HepG2 (cell line): ENCODE data around the gene JSRP1. TPM values are rescaled to one million over a fixed set of nuclear protein-coding genes. Genes with fewer than 3 reads are reported as not detected.

Source experiments
- ATAC-seq: fragments of 200-7000 bp; cut with Tn5 transposase; 3 replicates; pipeline ENCODE4 v1.9.1; 2020; ENCODE audit warnings: mild to moderate bottlenecking, moderate library complexity
- BruUV-seq: library from RNA; stranded (reverse); fragments of 400-500 nt; replicated peaks from 2 replicates; lab custom pipeline; 2021; lab: Mats Ljungman, UMichigan
- CTCF ChIA-PET: fragments of 300-600 bp; formaldehyde crosslinking; extraction: SDS; loops from one replicate; lab custom pipeline; 2021; ENCODE audit warnings: low total read pairs, inconsistent platforms, low intra/inter-chr PET ratio; lab: Yijun Ruan, JAX
- POLR2A ChIA-PET: fragments of 350-600 bp; sonication (Branson Sonifier 250); formaldehyde crosslinking; loops from one replicate; lab custom pipeline; 2020; ENCODE audit warnings: antibody characterized with exemption, inconsistent platforms; lab: Yijun Ruan, JAX
- DNase-seq: peaks from one replicate; pipeline ENCODE4 v3.0.0-alpha.2; 2015; ENCODE audit warnings: low spot score
- FAIRE-seq: peaks from 3 replicates; lab custom pipeline; 2011; peaks lifted over from hg19 to GRCh38; lab: Jason Lieb, UNC
- H2AFZ ChIP-seq: one replicate; pipeline ENCODE4 v1.6.1; 2011; ENCODE audit warnings: low read length, inconsistent platforms
- H3K27ac ChIP-seq: fragments of 300-600 bp; 3 replicates; pipeline ENCODE4 v1.8.0; 2011; ENCODE audit warnings: mixed run types, mild to moderate bottlenecking, mixed read lengths, low read length, inconsistent platforms; ENCODE audit not compliant: insufficient read depth; ENCODE audit errors: extremely low read length
- H3K27me3 ChIP-seq, 2 experiments: fragments of 200-600 bp in 1 of 2; 2 replicates in 1 of 2; 3 replicates in 1 of 2; pipeline versions ENCODE4 v1.6.0 to v1.8.0; 2011; ENCODE audit warnings: low read length in 2 of 2, mild to moderate bottlenecking in 2 of 2, moderate library complexity in 2 of 2, inconsistent platforms in 1 of 2; ENCODE audit not compliant: insufficient read depth in 2 of 2, control insufficient read depth in 1 of 2
- H3K36me3 ChIP-seq, 2 experiments: fragments of 200-600 bp in 1 of 2; replicated peaks in 1 of 2; 2 replicates in 1 of 2; 3 replicates in 1 of 2; pipeline versions ENCODE4 v1.5.1 to v1.8.0; 2011; ENCODE audit warnings: low read length in 2 of 2, inconsistent platforms in 1 of 2; ENCODE audit not compliant: insufficient read depth in 2 of 2, control insufficient read depth in 1 of 2
- H3K4me1 ChIP-seq: 2 replicates; pipeline ENCODE4 v1.5.1; 2012; ENCODE audit warnings: low read length, inconsistent platforms; ENCODE audit not compliant: insufficient read depth
- H3K4me2 ChIP-seq: 2 replicates; pipeline ENCODE4 v1.6.0; 2011; ENCODE audit warnings: low read depth, low read length, inconsistent platforms
- H3K4me3 ChIP-seq, 3 experiments: fragments of 200-600 bp in 1 of 3; sonication (generic), shearing (Covaris generic) in 1 of 3; replicated peaks in 1 of 3; 2 replicates each; pipeline ENCODE4 v1.5.1; 2011 to 2016; ENCODE audit warnings: low read length in 3 of 3, inconsistent platforms in 2 of 3, low read depth in 2 of 3, mild to moderate bottlenecking in 2 of 3, control low read depth in 1 of 3, mixed read lengths in 1 of 3; ENCODE audit not compliant: insufficient read depth in 1 of 3
- H3K79me2 ChIP-seq: one replicate; pipeline ENCODE4 v1.6.1; 2011; ENCODE audit warnings: low read length, inconsistent platforms; ENCODE audit not compliant: insufficient read depth
- H3K9ac ChIP-seq: 2 replicates; pipeline ENCODE4 v1.6.0; 2011; ENCODE audit warnings: mild to moderate bottlenecking, low read depth, low read length, inconsistent platforms; ENCODE audit not compliant: insufficient read depth
- H3K9me3 ChIP-seq: 2 replicates; pipeline ENCODE4 v1.5.1; 2012; ENCODE audit warnings: mild to moderate bottlenecking, low read length
- H4K20me1 ChIP-seq: 2 replicates; pipeline ENCODE4 v1.6.0; 2011; ENCODE audit warnings: inconsistent platforms, mild to moderate bottlenecking, low read length, moderate library complexity; ENCODE audit not compliant: insufficient read depth
- EZH2 ChIP-seq: conservative IDR thresholded peaks from 2 replicates; pipeline ENCODE4 v1.6.1; 2012; ENCODE audit warnings: mild to moderate bottlenecking, low read depth, low read length, moderate library complexity
- GABPB1 ChIP-seq: IDR thresholded peaks from 2 replicates; pipeline ENCODE4 v1.6.1; 2016; ENCODE audit warnings: mild to moderate bottlenecking, missing genetic modification reagents, moderate library complexity, missing compliant biosample characterization
- HNRNPLL ChIP-seq: fragments of 200-400 bp; formaldehyde crosslinking; IDR thresholded peaks from 2 replicates; pipeline ENCODE4 v1.6.1; 2017; ENCODE audit warnings: mild to moderate bottlenecking, low read depth, low read length; ENCODE audit not compliant: poor library complexity, severe bottlenecking
- ISX ChIP-seq: sonication (generic); formaldehyde crosslinking; conservative IDR thresholded peaks from 2 replicates; pipeline ENCODE4 v1.5.0; 2020; ENCODE audit warnings: missing genetic modification reagents
- KDM5B ChIP-seq: sonication (generic); formaldehyde crosslinking; IDR thresholded peaks from 2 replicates; pipeline ENCODE4 v1.4.0; 2020; ENCODE audit warnings: missing genetic modification reagents, mild to moderate bottlenecking, borderline replicate concordance
- KLF13 ChIP-seq: sonication (generic); formaldehyde crosslinking; IDR thresholded peaks from 2 replicates; pipeline ENCODE4 v1.4.0; 2020; ENCODE audit warnings: mild to moderate bottlenecking, missing genetic modification reagents
- NR2F1 ChIP-seq, 2 experiments: fragments of 450-650 bp in 1 of 2; formaldehyde crosslinking in 1 of 2; IDR thresholded peaks; 2 replicates each; pipeline versions ENCODE4 v1.5.0 to v1.6.1; 2016 to 2020; ENCODE audit warnings: mild to moderate bottlenecking in 1 of 2, missing compliant biosample characterization in 1 of 2, missing genetic modification reagents in 1 of 2, moderate library complexity in 1 of 2
- RELA ChIP-seq: sonication (generic); formaldehyde crosslinking; IDR thresholded peaks from 2 replicates; pipeline ENCODE4 v1.4.0; 2020; ENCODE audit warnings: missing genetic modification reagents
- RNF2 ChIP-seq: fragments of 450-650 bp; conservative IDR thresholded peaks from 2 replicates; pipeline ENCODE4 v1.6.1; 2016; ENCODE audit warnings: low read depth
- TEAD3 ChIP-seq: optimal IDR thresholded peaks from 2 replicates; pipeline ENCODE3; 2016; ENCODE audit warnings: borderline replicate concordance
- THAP11 ChIP-seq: IDR thresholded peaks from 2 replicates; pipeline ENCODE4 v1.6.1; 2016; ENCODE audit warnings: missing biosample characterization, missing genetic modification reagents
- ZFX ChIP-seq: sonication (generic); formaldehyde crosslinking; IDR thresholded peaks from 2 replicates; pipeline ENCODE4 v1.4.0; 2020; ENCODE audit warnings: mild to moderate bottlenecking, low read depth, missing genetic modification reagents, moderate library complexity
- ZNF253 ChIP-seq: sonication (generic); formaldehyde crosslinking; IDR thresholded peaks from 2 replicates; pipeline ENCODE4 v1.8.0; 2022; ENCODE audit warnings: mild to moderate bottlenecking, missing genetic modification reagents, borderline replicate concordance
- ZNF501 ChIP-seq: sonication (generic); formaldehyde crosslinking; IDR thresholded peaks from 2 replicates; pipeline ENCODE4 v1.5.1; 2020; ENCODE audit warnings: mild to moderate bottlenecking, moderate library complexity, missing genetic modification reagents
- ZNF564 ChIP-seq: sonication (generic); formaldehyde crosslinking; IDR thresholded peaks from 2 replicates; pipeline ENCODE4 v1.8.1; 2023; ENCODE audit warnings: mild to moderate bottlenecking, missing genetic modification reagents
- ZNF761 ChIP-seq: sonication (generic); formaldehyde crosslinking; conservative IDR thresholded peaks from 2 replicates; pipeline ENCODE4 v1.4.0; 2020; ENCODE audit warnings: mild to moderate bottlenecking, missing genetic modification reagents
- ZNF781 ChIP-seq: sonication (generic); formaldehyde crosslinking; IDR thresholded peaks from 2 replicates; pipeline ENCODE4 v1.5.1; 2020; ENCODE audit warnings: borderline replicate concordance, mild to moderate bottlenecking, missing genetic modification reagents; ENCODE audit errors: not compliant biosample characterization
- ZNF790 ChIP-seq: sonication (generic); formaldehyde crosslinking; IDR thresholded peaks from 2 replicates; pipeline ENCODE4 v1.8.0; 2022; ENCODE audit warnings: missing genetic modification reagents, mild to moderate bottlenecking, borderline replicate concordance
- ZNF883 ChIP-seq: sonication (generic); formaldehyde crosslinking; IDR thresholded peaks from 2 replicates; pipeline ENCODE4 v1.5.1; 2020; ENCODE audit warnings: mild to moderate bottlenecking, missing genetic modification reagents; ENCODE audit errors: not compliant biosample characterization
- ZSCAN22 ChIP-seq: sonication (generic); formaldehyde crosslinking; IDR thresholded peaks from 2 replicates; pipeline ENCODE4 v1.4.0; 2020; ENCODE audit warnings: mild to moderate bottlenecking, missing genetic modification reagents
- WGBS: methylation state at CpG from one replicate; pipeline ENCODE4 v1.1.6; 2017; ENCODE audit warnings: low lambda C conversion rate; 5-methylcytosine and 5-hydroxymethylcytosine counted together
- in situ Hi-C: cut with HindIII; loops from 2 replicates; pipeline ENCODE4 v1.10.0; 2017; ENCODE audit warnings: low pct_unique_long_range_greater_than_20kb; ENCODE audit not compliant: extremely low pct_ligation_motif_present
- intact Hi-C: fragments of 100-400 bp; cut with micrococcal nuclease; formaldehyde crosslinking; loops from one replicate; pipeline ENCODE4 v1.10.0; 2022; ENCODE audit not compliant: unreplicated experiment
- polyA plus RNA-seq, 8 experiments: library from polyadenylated mRNA; depleted of rRNA in 3 of 8; stranded (reverse) in 7 of 8; unstranded in 1 of 8; fragments of >200 nt; fragmentation: Illumina TruSeq in 4 of 8; extraction: Trizol in 4 of 8; gene quantifications; 2 replicates each; pipeline versions ENCODE4 v1.2.1 to v1.2.3, GENCODE V29; 2011 to 2016; ENCODE audit warnings: low read depth in 4 of 8, missing spikeins in 1 of 8, mixed read lengths in 1 of 8; ENCODE audit not compliant: insufficient read depth in 1 of 8
- total RNA-seq, 5 experiments: library from RNA; depleted of rRNA; stranded (reverse); fragments of >200 nt; fragmentation: Illumina TruSeq; extraction: Trizol; gene quantifications; 2 replicates each; pipeline ENCODE4 v1.2.3, GENCODE V29; 2016; ENCODE audit warnings: low read depth in 1 of 5
- TF ChIP-seq, protein P1 (sequence below): sonication (generic); formaldehyde crosslinking; IDR thresholded peaks from 2 replicates; pipeline ENCODE4 v1.5.1; 2020; ENCODE audit warnings: mild to moderate bottlenecking, missing genetic modification reagents, moderate library complexity

Gene JSRP1
- total and polyA plus RNA-seq, 2 of the 13 experiments (the other 11 are each of a cell fraction or from before 2014, with no cell fraction given) = 0.16 to 0.38 TPM

- H3K4me1 ChIP-seq = peaks cover 46% of the 10 kb centered on the region
- no peak overlapping the region for H3K9ac ChIP-seq
- intact Hi-C loops = no loop called here
- POLR2A ChIA-PET = no interaction called here
- TF ChIP-seq KDM5B (CRISPR knock-in tag) (peak; percentile 25; the same call in 1 of the 2 replicates), EZH2 (no peak; the same call in 1 of the 2 replicates), RNF2 (no peak), ZNF253 (no peak), ZNF761 (no peak), ISX (CRISPR knock-in tag) (no peak), ZFX (CRISPR knock-in tag) (0 out of 2 replicates have a peak, but pooled peaks have one; percentile 2), GABPB1 (no peak), ZNF501 (CRISPR knock-in tag) (peak; percentile 20; the same call in 1 of the 2 replicates), HNRNPLL (peak; percentile 30), ZSCAN22 (CRISPR knock-in tag) (no peak), NR2F1 (CRISPR knock-in tag; IDR thresholded peaks at IDR 0.05) (no peak), ZNF883 (CRISPR knock-in tag) (peak; percentile 7), ZNF781 (no peak), THAP11 (CRISPR knock-in tag) (no peak), RELA (CRISPR knock-in tag) (no peak), ZNF790 (CRISPR knock-in tag) (no peak), KLF13 (CRISPR knock-in tag) (no peak), TEAD3 (CRISPR knock-in tag) (no peak), ZNF564 (CRISPR knock-in tag) (no peak)
- TF ChIP-seq, protein P1, sequence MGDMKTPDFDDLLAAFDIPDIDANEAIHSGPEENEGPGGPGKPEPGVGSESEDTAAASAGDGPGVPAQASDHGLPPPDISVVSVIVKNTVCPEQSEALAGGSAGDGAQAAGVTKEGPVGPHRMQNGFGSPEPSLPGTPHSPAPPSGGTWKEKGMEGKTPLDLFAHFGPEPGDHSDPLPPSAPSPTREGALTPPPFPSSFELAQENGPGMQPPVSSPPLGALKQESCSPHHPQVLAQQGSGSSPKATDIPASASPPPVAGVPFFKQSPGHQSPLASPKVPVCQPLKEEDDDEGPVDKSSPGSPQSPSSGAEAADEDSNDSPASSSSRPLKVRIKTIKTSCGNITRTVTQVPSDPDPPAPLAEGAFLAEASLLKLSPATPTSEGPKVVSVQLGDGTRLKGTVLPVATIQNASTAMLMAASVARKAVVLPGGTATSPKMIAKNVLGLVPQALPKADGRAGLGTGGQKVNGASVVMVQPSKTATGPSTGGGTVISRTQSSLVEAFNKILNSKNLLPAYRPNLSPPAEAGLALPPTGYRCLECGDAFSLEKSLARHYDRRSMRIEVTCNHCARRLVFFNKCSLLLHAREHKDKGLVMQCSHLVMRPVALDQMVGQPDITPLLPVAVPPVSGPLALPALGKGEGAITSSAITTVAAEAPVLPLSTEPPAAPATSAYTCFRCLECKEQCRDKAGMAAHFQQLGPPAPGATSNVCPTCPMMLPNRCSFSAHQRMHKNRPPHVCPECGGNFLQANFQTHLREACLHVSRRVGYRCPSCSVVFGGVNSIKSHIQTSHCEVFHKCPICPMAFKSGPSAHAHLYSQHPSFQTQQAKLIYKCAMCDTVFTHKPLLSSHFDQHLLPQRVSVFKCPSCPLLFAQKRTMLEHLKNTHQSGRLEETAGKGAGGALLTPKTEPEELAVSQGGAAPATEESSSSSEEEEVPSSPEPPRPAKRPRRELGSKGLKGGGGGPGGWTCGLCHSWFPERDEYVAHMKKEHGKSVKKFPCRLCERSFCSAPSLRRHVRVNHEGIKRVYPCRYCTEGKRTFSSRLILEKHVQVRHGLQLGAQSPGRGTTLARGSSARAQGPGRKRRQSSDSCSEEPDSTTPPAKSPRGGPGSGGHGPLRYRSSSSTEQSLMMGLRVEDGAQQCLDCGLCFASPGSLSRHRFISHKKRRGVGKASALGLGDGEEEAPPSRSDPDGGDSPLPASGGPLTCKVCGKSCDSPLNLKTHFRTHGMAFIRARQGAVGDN (CRISPR knock-in tag) = no peak
- TF ChIP-seq, all 625 proteins: peak for 5
- no peaks in the 10 kb centered on the region for H3K36me3 ChIP-seq
- no peaks in the 10 kb centered on the region for H3K79me2 ChIP-seq
- peaks cover 31 to 96% of the 10 kb centered on the region in 2 experiments for H3K27me3 ChIP-seq
- ATAC-seq = peak; percentile 6
- peak overlapping the region in 1 of 3 experiments; percentile 52; a peak in 2 of 6 replicates for H3K4me3 ChIP-seq
- no peak overlapping the region for H2AFZ ChIP-seq
- BruUV-seq = no TSS peak
- H3K9me3 ChIP-seq = no peaks in the 10 kb centered on the region
- no peaks in the 10 kb centered on the region; the same call in 1 of the 2 replicates for H4K20me1 ChIP-seq
- peak overlapping the region; percentile 66; the same call in 1 of the 2 replicates for H3K4me2 ChIP-seq
- 50% methylated on average over 14 of the region's 82 CpGs for WGBS
- H3K27ac ChIP-seq = no peak overlapping the region
- no peak for DNase-seq
- FAIRE-seq = no peak
- CTCF ChIA-PET = no interaction called here
- in situ Hi-C loops = no loop called here
These were observed 34.4 kb upstream of the JSRP1 start for GRCh38 chr19:2290441-2291184.
